HG02759 (cell line): ENCODE results near the gene ZBTB2.
A peak's percentile ranks its signal among the peaks of the same experiment; 100 is the strongest.
"Not testable (repeated sequence)": the region's sequence is repeated elsewhere in the genome, so short reads cannot be mapped to it uniquely, and the experiment has no call there.

Experiments used
- ATAC-seq: cut with Tn5 transposase; IDR thresholded peaks from one replicate; pipeline ENCODE4 v1.9.1; 2021; ENCODE audit warnings: mild to moderate bottlenecking, moderate library complexity; ENCODE audit not compliant: unreplicated experiment

ZBTB2 gene

GRCh38 chr6:151403919-151404308 is 12.6 kb upstream of the ZBTB2 start:
- ATAC-seq = no peak

- no peak for ATAC-seq
Observed at GRCh38 chr6:151402228-151402627, 10.9 kb upstream of the ZBTB2 start.

GRCh38 chr6:151400473-151400872 is 9.1 kb upstream of the ZBTB2 start:
- ATAC-seq = no peak

- no peak for ATAC-seq
Observed at GRCh38 chr6:151399679-151400078, 8.3 kb upstream of the ZBTB2 start.

GRCh38 chr6:151393410-151393809 is 2.1 kb upstream of the ZBTB2 start:
- no peak for ATAC-seq

- no peak for ATAC-seq
Observed at GRCh38 chr6:151392427-151392826, 1.1 kb upstream of the ZBTB2 start.

GRCh38 chr6:151390851-151391470 is 398 bp downstream of the ZBTB2 start:
- ATAC-seq = peak; percentile 14

- ATAC-seq = peak; percentile 81
Observed at GRCh38 chr6:151390276-151390850, 996 bp downstream of the ZBTB2 start.

GRCh38 chr6:151389618-151390275 is 1.6 kb downstream of the ZBTB2 start:
- peak; percentile 68 for ATAC-seq

GRCh38 chr6:151388997-151389617 is 2.3 kb downstream of the ZBTB2 start:
- no peak for ATAC-seq

- no peak for ATAC-seq
Observed at GRCh38 chr6:151388236-151388635, 3.1 kb downstream of the ZBTB2 start.

GRCh38 chr6:151387175-151387970 is 4.0 kb downstream of the ZBTB2 start:
- no peak for ATAC-seq

GRCh38 chr6:151385177-151385576 is 6.2 kb downstream of the ZBTB2 start:
- no peak for ATAC-seq

GRCh38 chr6:151384151-151384550 is 7.2 kb downstream of the ZBTB2 start:
- ATAC-seq = no peak

- not testable (repeated sequence) for ATAC-seq
Observed at GRCh38 chr6:151382631-151383030, 8.7 kb downstream of the ZBTB2 start.

GRCh38 chr6:151381722-151382121 is 9.6 kb downstream of the ZBTB2 start:
- ATAC-seq = no peak

GRCh38 chr6:151380848-151381205 is 10.5 kb downstream of the ZBTB2 start:
- ATAC-seq = peak; percentile 4

GRCh38 chr6:151379933-151380847 is 11.2 kb downstream of the ZBTB2 start:
- ATAC-seq = peak; percentile 44

GRCh38 chr6:151377095-151377494 is 14.3 kb downstream of the ZBTB2 start:
- ATAC-seq = no peak

- ATAC-seq = peak; percentile 27
Observed at GRCh38 chr6:151376440-151376839, 14.9 kb downstream of the ZBTB2 start.
